Measurements from ENCODE around the gene CD1C. TPM values are rescaled to one million over a fixed set of nuclear protein-coding genes. Genes with fewer than 3 reads are reported as not detected.

The CD1C gene
- total RNA-seq (2014; rRNA removed), result not detected in 2 replicates
- percentile 13 among the genes with signal in this experiment for Bru-seq, nascent RNA
- not detected for BruChase-seq, experiment 1, labeled RNA remaining after a 6-hour chase
- percentile 2 among the genes with signal in this experiment for BruChase-seq, experiment 2, labeled RNA remaining after a 2-hour chase
- long read RNA-seq, result 0 reads

GRCh38 chr1:158289811-158290210, at the start of gene CD1C:
TSS of gene CD1C (plus strand) at chr1:158289923. CDS start at chr1:158290065, 142 bp downstream.
- no peaks in the 10 kb centered on the region for H3F3A ChIP-seq (ENCODE audit: low read length, unreplicated experiment)
- ChIA-PET CTCF (no interaction called here), POLR2A (ENCODE audit: unreplicated experiment) (no interaction called here)
- TF ChIP-seq, protein P1, sequence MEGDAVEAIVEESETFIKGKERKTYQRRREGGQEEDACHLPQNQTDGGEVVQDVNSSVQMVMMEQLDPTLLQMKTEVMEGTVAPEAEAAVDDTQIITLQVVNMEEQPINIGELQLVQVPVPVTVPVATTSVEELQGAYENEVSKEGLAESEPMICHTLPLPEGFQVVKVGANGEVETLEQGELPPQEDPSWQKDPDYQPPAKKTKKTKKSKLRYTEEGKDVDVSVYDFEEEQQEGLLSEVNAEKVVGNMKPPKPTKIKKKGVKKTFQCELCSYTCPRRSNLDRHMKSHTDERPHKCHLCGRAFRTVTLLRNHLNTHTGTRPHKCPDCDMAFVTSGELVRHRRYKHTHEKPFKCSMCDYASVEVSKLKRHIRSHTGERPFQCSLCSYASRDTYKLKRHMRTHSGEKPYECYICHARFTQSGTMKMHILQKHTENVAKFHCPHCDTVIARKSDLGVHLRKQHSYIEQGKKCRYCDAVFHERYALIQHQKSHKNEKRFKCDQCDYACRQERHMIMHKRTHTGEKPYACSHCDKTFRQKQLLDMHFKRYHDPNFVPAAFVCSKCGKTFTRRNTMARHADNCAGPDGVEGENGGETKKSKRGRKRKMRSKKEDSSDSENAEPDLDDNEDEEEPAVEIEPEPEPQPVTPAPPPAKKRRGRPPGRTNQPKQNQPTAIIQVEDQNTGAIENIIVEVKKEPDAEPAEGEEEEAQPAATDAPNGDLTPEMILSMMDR (conservative IDR thresholded peaks at IDR 0.05; ENCODE audit: low read depth, low read length), result no peak
- TF ChIP-seq EZH2phosphoT487 (IDR thresholded peaks at IDR 0.05; ENCODE audit: borderline replicate concordance, low read length) (no peak), EZH2 (IDR thresholded peaks at IDR 0.05; ENCODE audit: low read length, unreplicated experiment) (no peak)
- H3K27ac ChIP-seq (ENCODE audit: low read length), result no peak within 1 kb of the TSS
- H3K4me1 ChIP-seq (ENCODE audit: insufficient read depth, low read length), result no peaks in the 10 kb centered on the region
- BruUV-seq (replicated peaks), result no TSS peak
- no peaks in the 10 kb centered on the region for H3K9me2 ChIP-seq (replicated peaks; ENCODE audit: low read length)
- 0 out of 2 replicates have a peak, but pooled peaks cover 4% of the 10 kb centered on the region for H3K9me3 ChIP-seq (ENCODE audit: low read length)
- DNase-seq, result no peak
- no peaks in the 10 kb centered on the region for H4K20me1 ChIP-seq (ENCODE audit: low read length)
- no peak within 1 kb of the TSS for H3K4me2 ChIP-seq (ENCODE audit: low read length)
- H3K79me2 ChIP-seq (ENCODE audit: low read length), result no peaks in the 10 kb centered on the region
- intact Hi-C loops (cut with micrococcal nuclease), result no loop called here
- no peak within 1 kb of the TSS for H3K9ac ChIP-seq (ENCODE audit: low read length)
- H3K36me3 ChIP-seq (ENCODE audit: low read depth, low read length), result no peaks in the 10 kb centered on the region
- ATAC-seq, result no peak
- peaks cover 22% of the 10 kb centered on the region for H3K27me3 ChIP-seq (ENCODE audit: low read length)
- H3K4me3 ChIP-seq (ENCODE audit: low read length), result no peak within 1 kb of the TSS
- no peak within 1 kb of the TSS for H2AFZ ChIP-seq (ENCODE audit: low read length)

DNA sequence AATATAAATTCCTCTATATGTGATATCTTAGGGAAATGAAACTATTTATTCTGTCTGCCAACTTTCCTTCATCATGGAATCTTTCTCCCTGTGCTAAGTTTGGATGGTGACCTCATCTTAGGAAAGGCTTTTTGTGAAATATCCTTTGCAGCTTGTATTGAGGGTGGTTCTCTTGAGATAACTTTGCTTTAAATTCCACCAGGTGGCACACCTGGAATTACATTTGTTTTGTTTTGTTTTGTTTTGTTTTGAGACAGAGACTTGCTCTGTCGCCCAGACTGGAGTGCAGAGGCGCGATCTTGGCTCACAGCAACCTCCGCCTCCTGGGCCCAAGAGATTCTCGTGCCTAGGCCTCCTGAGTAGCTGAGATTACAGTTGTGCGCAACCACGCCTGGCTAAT, 43.1 kb upstream of the CD1C start:
- no peak overlapping the region for H3K9ac ChIP-seq (ENCODE audit: low read length)
- no TSS peak for BruUV-seq (replicated peaks)
- H3K79me2 ChIP-seq (ENCODE audit: low read length), result no peaks in the 10 kb centered on the region
- ChIA-PET CTCF (interaction anchor here (0.8 kb wide), 1 partner anchor 752 kb away, joined by 3 read pairs; no protein-coding TSS in a partner anchor), POLR2A (ENCODE audit: unreplicated experiment) (no interaction called here)
- no peaks in the 10 kb centered on the region for H3K9me2 ChIP-seq (replicated peaks; ENCODE audit: low read length)
- no peaks in the 10 kb centered on the region for H3K36me3 ChIP-seq (ENCODE audit: low read depth, low read length)
- TF ChIP-seq, protein P1 (conservative IDR thresholded peaks at IDR 0.05; ENCODE audit: low read depth, low read length), result peak; percentile 47
- no peak for TF ChIP-seq EZH2 (IDR thresholded peaks at IDR 0.05; ENCODE audit: low read length, unreplicated experiment)
- H3K9me3 ChIP-seq (ENCODE audit: low read length), result no peaks in the 10 kb centered on the region
- ATAC-seq (peak; percentile 40; the same call in 1 of the 2 replicates), DNase-seq (peak; percentile 44)
- H3K4me2 ChIP-seq (ENCODE audit: low read length), result 0 out of 2 replicates have a peak overlapping the region, but pooled peaks have one; percentile 19
- peaks cover 40% of the 10 kb centered on the region for H3K27me3 ChIP-seq (ENCODE audit: low read length)
- no peaks in the 10 kb centered on the region for H3F3A ChIP-seq (ENCODE audit: low read length, unreplicated experiment)
- intact Hi-C loops (cut with micrococcal nuclease), result loop anchor here (1.0 kb wide), 2 partner anchors 752 to 826 kb away; no protein-coding TSS in a partner anchor
- no peak overlapping the region for H3K4me3 ChIP-seq (ENCODE audit: low read length)
- no peak overlapping the region for H3K27ac ChIP-seq (ENCODE audit: low read length)
- peak overlapping the region; percentile 55 for H2AFZ ChIP-seq (ENCODE audit: low read length)
- no peaks in the 10 kb centered on the region for H4K20me1 ChIP-seq (ENCODE audit: low read length)
- no peaks in the 10 kb centered on the region for H3K4me1 ChIP-seq (ENCODE audit: insufficient read depth, low read length)

GRCh38 chr1:158248118-158248517, 41.6 kb upstream of the CD1C start:
- ChIA-PET POLR2A (ENCODE audit: unreplicated experiment) (no interaction called here), CTCF (no interaction called here)
- Histone ChIP-seq H2AFZ (ENCODE audit: low read length) (no peak overlapping the region), H3K4me2 (ENCODE audit: low read length) (no peak overlapping the region), H3K27ac (ENCODE audit: low read length) (no peak overlapping the region), H3K9me3 (ENCODE audit: low read length) (no peaks in the 10 kb centered on the region), H3K36me3 (ENCODE audit: low read depth, low read length) (no peaks in the 10 kb centered on the region), H3K79me2 (ENCODE audit: low read length) (no peaks in the 10 kb centered on the region), H3K9ac (ENCODE audit: low read length) (no peak overlapping the region), H3F3A (ENCODE audit: low read length, unreplicated experiment) (no peaks in the 10 kb centered on the region), H3K27me3 (ENCODE audit: low read length) (peaks cover 50% of the 10 kb centered on the region), H3K4me3 (ENCODE audit: low read length) (no peak overlapping the region), H3K9me2 (replicated peaks; ENCODE audit: low read length) (no peaks in the 10 kb centered on the region), H4K20me1 (ENCODE audit: low read length) (no peaks in the 10 kb centered on the region), H3K4me1 (ENCODE audit: insufficient read depth, low read length) (no peaks in the 10 kb centered on the region)
- TF ChIP-seq EZH2 (IDR thresholded peaks at IDR 0.05; ENCODE audit: low read length, unreplicated experiment) (no peak), EZH2phosphoT487 (IDR thresholded peaks at IDR 0.05; ENCODE audit: borderline replicate concordance, low read length) (no peak)
- TF ChIP-seq, protein P1 (conservative IDR thresholded peaks at IDR 0.05; ENCODE audit: low read depth, low read length), result no peak
- ATAC-seq, result no peak
- DNase-seq, result no peak
- no TSS peak for BruUV-seq (replicated peaks)
- intact Hi-C loops (cut with micrococcal nuclease), result no loop called here

All from PC-3 (cell line).